ENCODE results near the gene GALNT15.

Gene GALNT15

GRCh38 chr3:16227566-16227965 is 53.1 kb downstream of the GALNT15 start:
- no peak for DNase-seq (ENCODE audit: low read depth in 3 of 3)

- DNase-seq (ENCODE audit: low read depth in 3 of 3) = no peak
Observed at GRCh38 chr3:16229681-16230080, 55.2 kb downstream of the GALNT15 start.

GRCh38 chr3:16231983-16232382 is 57.5 kb downstream of the GALNT15 start:
- no peak for DNase-seq (ENCODE audit: low read depth in 3 of 3)

- no peak for DNase-seq (ENCODE audit: low read depth in 3 of 3)
Observed at GRCh38 chr3:16233806-16234205, 59.3 kb downstream of the GALNT15 start.

- no peak for DNase-seq (ENCODE audit: low read depth in 3 of 3)
Observed at GRCh38 chr3:16234281-16234680, 59.8 kb downstream of the GALNT15 start.

- no peak for DNase-seq (ENCODE audit: low read depth in 3 of 3)
Observed at GRCh38 chr3:16236030-16236639, 61.7 kb downstream of the GALNT15 start.

GRCh38 chr3:16236856-16237393 is 62.4 kb downstream of the GALNT15 start:
- no peak for DNase-seq (ENCODE audit: low read depth in 3 of 3)

- no peak for DNase-seq (ENCODE audit: low read depth in 3 of 3)
Observed at GRCh38 chr3:16239086-16239770, 64.7 kb downstream of the GALNT15 start.

- no peak for DNase-seq (ENCODE audit: low read depth in 3 of 3)
Observed at GRCh38 chr3:16239780-16240179, 65.3 kb downstream of the GALNT15 start.

- no peak for DNase-seq (ENCODE audit: low read depth in 3 of 3)
Observed at GRCh38 chr3:16240229-16241023, 65.9 kb downstream of the GALNT15 start.

- DNase-seq (ENCODE audit: low read depth in 3 of 3) = no peak
Observed at GRCh38 chr3:16241225-16241624, 66.7 kb downstream of the GALNT15 start.

GRCh38 chr3:16242177-16242576 is 67.7 kb downstream of the GALNT15 start:
- DNase-seq (ENCODE audit: low read depth in 3 of 3) = no peak

GRCh38 chr3:16243706-16244490 is 69.4 kb downstream of the GALNT15 start:
- DNase-seq (ENCODE audit: low read depth in 3 of 3) = no peak

GRCh38 chr3:16245609-16246008 is 71.1 kb downstream of the GALNT15 start:
- DNase-seq (ENCODE audit: low read depth in 3 of 3) = no peak

GRCh38 chr3:16247282-16248061 is 73.0 kb downstream of the GALNT15 start:
- peak; percentile 48 to 67 (median 66) for DNase-seq (ENCODE audit: low read depth in 3 of 3)

GRCh38 chr3:16248556-16248955 is 74.1 kb downstream of the GALNT15 start:
- DNase-seq (ENCODE audit: low read depth in 3 of 3) = no peak

- DNase-seq (ENCODE audit: low read depth in 3 of 3) = peak in 1 of 3 experiments; percentile 19
Observed at GRCh38 chr3:16249336-16249735, 74.9 kb downstream of the GALNT15 start.

GRCh38 chr3:16249886-16250285 is 75.4 kb downstream of the GALNT15 start:
- DNase-seq (ENCODE audit: low read depth in 3 of 3) = no peak

GRCh38 chr3:16251316-16252085 is 77.0 kb downstream of the GALNT15 start:
- DNase-seq (ENCODE audit: low read depth in 3 of 3) = no peak
